ENCODE measurements around the gene CDHR3.

CDHR3 gene, protein sequence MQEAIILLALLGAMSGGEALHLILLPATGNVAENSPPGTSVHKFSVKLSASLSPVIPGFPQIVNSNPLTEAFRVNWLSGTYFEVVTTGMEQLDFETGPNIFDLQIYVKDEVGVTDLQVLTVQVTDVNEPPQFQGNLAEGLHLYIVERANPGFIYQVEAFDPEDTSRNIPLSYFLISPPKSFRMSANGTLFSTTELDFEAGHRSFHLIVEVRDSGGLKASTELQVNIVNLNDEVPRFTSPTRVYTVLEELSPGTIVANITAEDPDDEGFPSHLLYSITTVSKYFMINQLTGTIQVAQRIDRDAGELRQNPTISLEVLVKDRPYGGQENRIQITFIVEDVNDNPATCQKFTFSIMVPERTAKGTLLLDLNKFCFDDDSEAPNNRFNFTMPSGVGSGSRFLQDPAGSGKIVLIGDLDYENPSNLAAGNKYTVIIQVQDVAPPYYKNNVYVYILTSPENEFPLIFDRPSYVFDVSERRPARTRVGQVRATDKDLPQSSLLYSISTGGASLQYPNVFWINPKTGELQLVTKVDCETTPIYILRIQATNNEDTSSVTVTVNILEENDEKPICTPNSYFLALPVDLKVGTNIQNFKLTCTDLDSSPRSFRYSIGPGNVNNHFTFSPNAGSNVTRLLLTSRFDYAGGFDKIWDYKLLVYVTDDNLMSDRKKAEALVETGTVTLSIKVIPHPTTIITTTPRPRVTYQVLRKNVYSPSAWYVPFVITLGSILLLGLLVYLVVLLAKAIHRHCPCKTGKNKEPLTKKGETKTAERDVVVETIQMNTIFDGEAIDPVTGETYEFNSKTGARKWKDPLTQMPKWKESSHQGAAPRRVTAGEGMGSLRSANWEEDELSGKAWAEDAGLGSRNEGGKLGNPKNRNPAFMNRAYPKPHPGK

DNA sequence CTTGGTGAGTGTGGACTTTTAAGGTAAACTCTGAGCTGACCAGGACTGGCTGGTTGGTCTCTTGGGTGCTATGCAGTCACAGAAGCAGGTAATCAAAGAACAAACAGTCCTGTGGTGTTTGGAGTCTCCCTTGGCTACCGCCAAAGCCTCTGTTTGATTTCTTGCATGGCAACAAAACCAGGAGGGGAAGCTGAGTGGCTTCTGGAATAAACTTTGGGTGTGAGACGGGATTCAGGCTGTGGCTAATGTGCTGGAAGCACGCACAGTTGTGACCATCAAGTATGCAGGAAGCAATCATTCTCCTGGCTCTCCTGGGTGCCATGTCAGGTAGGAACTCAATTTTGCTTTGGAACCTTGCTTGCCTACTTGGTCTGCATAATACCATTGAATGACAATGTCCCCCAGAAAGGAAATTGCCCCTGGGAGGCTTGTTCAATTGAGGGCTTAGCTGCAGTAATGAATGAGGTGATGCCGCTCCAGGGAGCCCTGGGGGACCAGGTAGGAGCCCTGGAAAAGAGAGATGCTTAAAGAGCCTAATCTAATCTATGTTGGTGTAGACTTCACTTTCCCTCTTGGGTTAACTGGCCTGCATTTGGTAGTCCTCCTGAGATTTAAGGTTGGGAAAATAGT lies at the start of gene CDHR3:
TSS of gene CDHR3 (plus strand) at position 227 of the 630 bp plus-strand sequence. CDS start at position 282, 55 bp downstream.
- H3K4me3 ChIP-seq (replicated peaks; ENCODE audit: low read depth, low read length), result no peak within 1 kb of the TSS
- TF ChIP-seq, protein P1, sequence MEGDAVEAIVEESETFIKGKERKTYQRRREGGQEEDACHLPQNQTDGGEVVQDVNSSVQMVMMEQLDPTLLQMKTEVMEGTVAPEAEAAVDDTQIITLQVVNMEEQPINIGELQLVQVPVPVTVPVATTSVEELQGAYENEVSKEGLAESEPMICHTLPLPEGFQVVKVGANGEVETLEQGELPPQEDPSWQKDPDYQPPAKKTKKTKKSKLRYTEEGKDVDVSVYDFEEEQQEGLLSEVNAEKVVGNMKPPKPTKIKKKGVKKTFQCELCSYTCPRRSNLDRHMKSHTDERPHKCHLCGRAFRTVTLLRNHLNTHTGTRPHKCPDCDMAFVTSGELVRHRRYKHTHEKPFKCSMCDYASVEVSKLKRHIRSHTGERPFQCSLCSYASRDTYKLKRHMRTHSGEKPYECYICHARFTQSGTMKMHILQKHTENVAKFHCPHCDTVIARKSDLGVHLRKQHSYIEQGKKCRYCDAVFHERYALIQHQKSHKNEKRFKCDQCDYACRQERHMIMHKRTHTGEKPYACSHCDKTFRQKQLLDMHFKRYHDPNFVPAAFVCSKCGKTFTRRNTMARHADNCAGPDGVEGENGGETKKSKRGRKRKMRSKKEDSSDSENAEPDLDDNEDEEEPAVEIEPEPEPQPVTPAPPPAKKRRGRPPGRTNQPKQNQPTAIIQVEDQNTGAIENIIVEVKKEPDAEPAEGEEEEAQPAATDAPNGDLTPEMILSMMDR (IDR thresholded peaks at IDR 0.05; ENCODE audit: low read depth, low read length, missing control alignments), result no peak
- DNase-seq (ENCODE audit: extremely low read depth, low read depth), result no peak

DNA sequence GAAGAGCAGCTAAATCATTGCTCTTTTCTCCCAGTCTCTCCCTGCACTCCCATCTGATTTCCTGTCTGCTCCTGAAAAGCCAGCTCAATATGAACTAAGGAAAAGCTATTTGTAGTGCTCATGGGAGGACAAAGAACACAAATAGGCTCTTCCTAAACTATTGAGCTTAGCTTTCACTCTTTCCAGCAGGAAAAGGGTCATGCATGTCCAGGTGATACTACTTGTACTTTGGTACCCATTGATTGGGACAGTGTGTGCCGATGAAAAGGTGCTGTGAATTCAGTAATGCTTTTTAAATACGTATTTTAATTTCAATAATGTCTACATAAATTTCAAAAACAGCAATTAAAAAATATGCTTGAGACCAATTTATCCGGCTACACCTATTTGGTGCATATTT lies 49.1 kb upstream of the CDHR3 start:
- TF ChIP-seq, protein P1 (IDR thresholded peaks at IDR 0.05; ENCODE audit: low read depth, low read length, missing control alignments), result no peak
- DNase-seq (ENCODE audit: extremely low read depth, low read depth), result no peak
- no peak overlapping the region for H3K4me3 ChIP-seq (replicated peaks; ENCODE audit: low read depth, low read length)

DNA sequence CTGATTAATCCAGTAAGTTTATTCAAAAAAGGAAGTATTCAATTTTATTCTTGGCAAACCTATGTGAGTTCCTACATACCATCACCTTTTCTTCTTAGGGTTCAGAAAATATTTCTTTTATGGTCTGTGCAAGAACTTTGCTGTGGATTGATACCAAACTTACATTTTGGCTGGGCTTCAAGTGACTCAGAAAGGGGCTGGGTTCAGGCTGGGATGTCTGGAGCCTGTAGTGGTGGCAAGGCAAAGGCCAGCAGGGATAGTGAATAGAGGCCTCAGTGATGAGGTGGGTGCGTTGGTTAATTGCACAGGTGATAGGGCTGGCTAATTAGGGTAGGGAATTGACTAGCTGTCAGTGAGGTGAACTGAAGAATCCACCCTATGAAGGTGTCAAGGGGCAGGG lies 46.5 kb upstream of the CDHR3 start:
- DNase-seq (ENCODE audit: extremely low read depth, low read depth), result no peak
- TF ChIP-seq, protein P1 (IDR thresholded peaks at IDR 0.05; ENCODE audit: low read depth, low read length, missing control alignments), result no peak

DNA sequence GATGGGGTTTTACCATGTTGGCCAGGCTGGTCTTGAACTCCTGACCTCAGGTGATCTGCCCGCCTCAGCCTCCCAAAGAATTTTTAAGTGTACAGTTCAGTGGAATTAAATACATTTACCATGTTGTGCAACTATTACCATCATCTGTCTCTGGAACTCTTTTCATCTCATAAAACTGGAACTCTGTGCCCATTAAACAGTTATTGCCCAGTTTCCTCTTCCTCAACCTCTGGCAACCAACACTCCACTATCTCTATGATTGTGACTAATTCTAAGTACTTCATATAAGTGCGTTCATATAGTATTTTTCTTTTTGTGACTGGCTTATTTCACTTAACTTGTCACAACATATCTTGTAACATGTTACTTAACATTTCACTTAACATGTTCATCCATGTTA lies 45.4 kb upstream of the CDHR3 start:
- TF ChIP-seq, protein P1 (IDR thresholded peaks at IDR 0.05; ENCODE audit: low read depth, low read length, missing control alignments), result no peak
- H3K4me3 ChIP-seq (replicated peaks; ENCODE audit: low read depth, low read length), result no peak overlapping the region
- DNase-seq (ENCODE audit: extremely low read depth, low read depth), result no peak

More for the DNA sequence above, 46.5 kb upstream of the CDHR3 start:
- H3K4me3 ChIP-seq (replicated peaks; ENCODE audit: low read depth, low read length), result no peak overlapping the region

DNA sequence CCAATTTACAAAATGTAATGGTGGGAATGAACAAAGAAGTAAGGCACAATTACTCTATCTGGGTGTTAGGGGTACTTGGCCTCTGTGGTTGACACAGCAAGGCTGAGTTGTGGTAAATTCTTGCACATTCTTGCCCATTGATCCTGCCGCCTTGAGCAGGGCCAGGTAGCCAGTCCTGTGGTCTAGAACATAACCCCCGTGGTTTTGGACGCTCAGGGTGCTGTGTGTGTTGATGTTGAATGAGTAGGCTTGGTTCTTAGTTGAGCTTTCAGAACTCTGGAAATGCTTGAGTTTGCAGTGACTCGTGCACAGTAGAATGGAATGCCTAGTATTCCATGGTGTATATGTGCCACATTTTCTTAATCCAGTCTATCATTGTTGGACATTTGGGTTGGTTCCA lies 42.3 kb upstream of the CDHR3 start:
- TF ChIP-seq, protein P1 (IDR thresholded peaks at IDR 0.05; ENCODE audit: low read depth, low read length, missing control alignments), result no peak
- H3K4me3 ChIP-seq (replicated peaks; ENCODE audit: low read depth, low read length), result no peak overlapping the region
- DNase-seq (ENCODE audit: extremely low read depth, low read depth), result no peak

DNA sequence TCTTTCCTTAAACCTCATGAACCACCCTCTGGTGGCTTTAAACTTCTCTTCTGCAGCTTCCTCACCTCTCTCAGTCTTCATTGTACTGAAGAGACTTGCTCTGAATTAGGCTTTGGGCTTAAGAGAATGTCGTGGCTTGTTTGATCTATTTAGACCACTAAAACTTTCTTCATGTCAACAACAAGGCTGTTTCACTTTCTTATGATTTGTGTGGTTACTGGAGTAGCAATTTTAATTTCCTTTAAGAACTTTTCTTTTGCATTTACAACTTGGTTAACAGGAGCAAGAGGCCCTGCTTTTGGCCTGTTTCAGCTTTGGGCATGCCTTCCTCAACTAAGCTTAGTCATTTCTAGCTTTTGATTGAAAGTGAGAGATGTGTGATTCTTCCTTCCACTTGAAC lies 38.1 kb upstream of the CDHR3 start:
- no peak overlapping the region for H3K4me3 ChIP-seq (replicated peaks; ENCODE audit: low read depth, low read length)
- TF ChIP-seq, protein P1 (IDR thresholded peaks at IDR 0.05; ENCODE audit: low read depth, low read length, missing control alignments), result no peak
- DNase-seq (ENCODE audit: extremely low read depth, low read depth), result no peak
